CD4-positive, alpha-beta T cell treated with Interleukin-10 for 1 hour (primary cell): ENCODE results near the gene CCDC201.

Source experiments
- DNase-seq: peaks from one replicate; pipeline ENCODE4 v3.0.0-alpha.2; 2020

CCDC201 gene, protein sequence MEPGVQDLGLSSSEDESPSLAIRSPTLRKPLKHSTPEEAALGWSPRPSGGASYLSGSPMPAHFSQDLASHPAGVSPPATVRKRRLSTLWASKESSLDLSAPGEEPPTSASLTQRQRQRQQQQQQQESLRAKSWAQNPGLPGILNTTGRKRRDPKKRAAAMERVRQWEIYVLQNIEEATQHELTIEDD

GRCh38 chr7:45873035-45873354, at the start of gene CCDC201:
CCDC201 (minus strand) TSS chr7:45873082; CDS start chr7:45873007, 75 bp downstream.
- DNase-seq, result no peak

DNA sequence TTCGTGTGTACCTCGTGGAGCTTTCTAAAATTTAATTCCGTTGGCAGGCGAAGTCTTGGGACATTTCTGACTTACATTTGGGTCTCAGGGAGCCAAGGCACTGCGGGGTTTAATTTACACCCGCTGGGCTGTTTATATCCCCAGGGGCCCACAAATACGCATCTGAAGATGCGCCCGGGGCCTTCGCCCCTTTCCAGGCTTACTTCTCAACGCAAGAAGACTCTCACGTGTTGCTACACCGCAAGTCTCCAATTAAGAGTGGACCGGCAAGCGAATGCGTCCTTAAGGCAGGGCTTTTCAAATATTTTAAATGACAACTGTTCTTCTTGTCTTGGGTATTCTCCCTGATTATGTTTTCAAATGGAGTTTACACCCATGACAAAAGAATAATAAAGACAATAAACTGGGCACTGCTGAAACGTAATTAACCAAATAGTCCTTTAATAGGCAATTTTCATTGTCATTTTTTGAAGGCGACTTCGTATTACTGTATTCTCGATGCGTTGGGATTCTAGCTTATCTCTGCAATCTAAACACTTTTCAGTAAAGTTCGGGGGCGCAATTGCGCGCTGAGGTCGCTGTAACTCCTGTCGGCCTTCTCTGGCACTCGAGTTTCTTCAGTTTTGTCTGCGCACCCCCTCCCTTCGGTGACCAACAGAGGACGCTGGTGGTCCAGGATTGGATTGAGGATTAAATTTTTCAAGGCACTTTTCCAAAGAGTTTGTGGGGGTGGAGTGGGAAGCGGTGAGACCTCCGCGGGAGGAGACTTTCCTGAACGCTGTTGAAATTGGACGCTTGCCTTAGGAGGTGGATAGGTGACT, 49.0 kb upstream of the CCDC201 start:
- peak; percentile 44 for DNase-seq

DNA sequence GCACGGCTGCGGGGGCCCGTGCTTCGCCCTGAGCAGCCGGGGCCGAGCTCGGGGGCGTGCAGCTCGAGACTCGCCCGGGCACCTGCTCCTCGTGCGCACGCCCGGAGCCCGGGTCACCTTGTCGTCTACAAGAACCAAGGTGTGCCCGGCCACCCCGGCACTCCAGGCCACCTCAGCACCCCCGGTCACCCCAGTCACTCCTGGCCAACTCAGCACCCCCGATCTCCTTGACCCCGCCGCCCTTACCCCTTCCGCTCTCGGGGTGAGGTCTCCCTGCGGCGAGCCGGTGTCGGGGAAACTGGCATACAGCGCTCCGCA, 48.5 kb upstream of the CCDC201 start:
- DNase-seq, result no peak

DNA sequence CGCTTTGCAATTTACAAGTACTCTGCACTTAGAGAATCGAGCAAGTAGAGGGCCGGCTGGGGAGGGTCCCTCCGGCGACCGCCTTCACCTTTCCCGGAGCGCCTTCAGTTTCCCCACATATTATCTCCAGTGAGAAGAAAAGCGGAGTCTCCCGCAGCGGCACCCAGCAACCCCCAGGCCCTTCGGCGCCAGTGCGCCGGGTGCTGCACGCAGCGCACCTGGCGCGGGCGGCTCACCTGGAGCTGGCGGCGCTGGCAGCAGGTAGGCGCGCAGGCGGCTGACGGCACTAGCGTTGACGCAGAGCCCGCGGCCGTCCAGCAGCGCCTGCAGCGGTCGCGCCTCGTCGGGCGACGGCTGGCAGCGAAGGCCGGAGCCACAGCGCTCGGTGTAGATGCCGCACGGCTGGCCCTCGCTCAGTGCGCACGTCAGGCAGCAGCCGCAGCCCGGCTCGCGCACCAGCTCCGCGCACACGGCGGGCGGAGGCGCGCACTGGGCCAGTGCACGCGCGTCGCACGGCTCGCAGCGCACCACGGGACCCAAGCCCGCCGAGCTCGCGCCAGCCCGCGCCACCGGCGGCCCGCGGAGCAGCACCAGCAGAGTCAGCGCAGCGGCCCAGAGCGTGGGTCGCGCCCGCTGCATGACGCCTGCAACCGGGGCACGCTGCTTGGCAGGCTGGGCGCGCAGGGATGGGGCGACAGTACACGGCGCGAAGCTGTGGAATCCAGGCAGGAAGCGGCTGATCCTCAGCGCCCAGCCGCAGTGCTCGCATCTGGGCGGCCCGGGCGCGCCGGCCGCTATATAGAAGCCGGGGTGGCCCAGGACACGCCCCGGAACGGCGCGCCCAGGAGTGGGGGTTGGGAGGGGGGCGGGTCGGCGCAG, 47.9 kb upstream of the CCDC201 start, which contains the start of gene IGFBP3:
Gene IGFBP3 (minus strand): TSS at position 771 of the 879 bp plus-strand sequence. CDS start 132 bp downstream, at position 639.
- DNase-seq, result peak; percentile 51

DNA sequence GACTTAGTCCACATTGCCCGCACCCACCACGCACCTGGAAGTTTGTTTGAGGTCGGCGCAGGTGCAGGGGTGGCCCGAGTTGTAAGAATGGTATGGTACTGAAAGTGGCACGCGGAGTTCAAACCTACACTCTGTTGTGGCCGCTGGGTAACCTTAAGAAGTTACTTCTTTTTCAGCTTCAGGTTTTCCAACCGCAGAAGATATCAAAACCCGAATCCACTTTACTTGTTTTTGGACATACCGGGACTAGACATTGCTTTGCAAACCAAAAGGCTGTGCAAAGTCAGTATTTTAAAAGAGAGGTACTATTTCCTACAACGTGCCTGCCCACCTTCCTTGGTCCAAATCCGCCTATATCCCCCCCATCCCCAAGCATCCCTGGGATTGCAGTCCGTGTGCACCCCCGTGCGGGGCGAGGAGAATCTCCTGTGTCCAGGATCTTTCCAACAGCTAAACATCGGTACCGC, 47.1 kb upstream of the CCDC201 start:
- DNase-seq, result no peak

DNA sequence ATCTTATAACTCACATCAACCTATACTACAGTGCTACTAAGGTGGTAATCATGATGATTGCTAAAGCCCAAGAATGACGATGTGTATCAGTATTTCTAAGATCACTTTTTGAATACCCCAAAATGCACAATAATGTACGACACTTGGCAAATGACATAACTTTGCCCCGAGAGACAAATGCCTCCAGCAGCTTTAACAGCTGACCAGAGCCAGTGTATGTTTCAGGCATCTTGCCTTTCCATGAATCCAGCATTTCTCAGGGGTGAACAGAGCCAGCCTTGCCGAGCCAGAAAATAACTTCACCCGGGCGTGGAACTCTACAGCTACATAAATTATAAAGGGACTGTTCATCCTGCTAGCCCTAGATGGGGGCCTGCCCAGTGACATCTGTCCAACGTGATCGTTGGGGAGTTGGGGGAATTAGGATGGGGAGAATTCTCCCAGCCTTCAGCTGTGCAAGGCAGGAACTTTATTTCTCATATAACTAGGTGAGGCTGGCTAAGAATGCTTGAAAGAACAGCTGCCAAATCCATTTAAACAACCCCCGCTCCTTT, 46.4 kb upstream of the CCDC201 start:
- no peak for DNase-seq

- DNase-seq, result no peak
Observed at GRCh38 chr7:45918556-45918955, 45.7 kb upstream of the CCDC201 start.

DNA sequence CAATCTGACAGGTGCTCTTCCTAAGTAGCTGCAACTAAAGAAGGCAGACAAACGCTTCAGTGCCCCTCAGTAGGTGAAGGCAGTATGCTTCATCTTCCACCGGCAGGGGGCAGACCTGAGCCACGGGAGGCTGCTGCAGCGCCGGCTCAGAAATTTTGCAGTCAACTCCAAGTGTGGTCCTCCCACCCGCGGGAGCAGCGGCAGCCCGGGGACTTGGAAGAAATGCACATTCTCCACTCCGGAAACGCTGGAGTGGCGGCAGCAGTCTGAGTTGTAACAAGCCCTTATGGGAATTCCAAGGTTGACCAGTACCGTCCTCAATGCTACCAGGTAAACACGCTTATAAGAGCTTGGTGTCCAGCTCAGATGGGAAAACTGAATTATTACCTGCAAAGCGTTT, 44.8 kb upstream of the CCDC201 start:
- peak; percentile 71 for DNase-seq

- no peak for DNase-seq
Observed at GRCh38 chr7:45917064-45917463, 44.2 kb upstream of the CCDC201 start.

DNA sequence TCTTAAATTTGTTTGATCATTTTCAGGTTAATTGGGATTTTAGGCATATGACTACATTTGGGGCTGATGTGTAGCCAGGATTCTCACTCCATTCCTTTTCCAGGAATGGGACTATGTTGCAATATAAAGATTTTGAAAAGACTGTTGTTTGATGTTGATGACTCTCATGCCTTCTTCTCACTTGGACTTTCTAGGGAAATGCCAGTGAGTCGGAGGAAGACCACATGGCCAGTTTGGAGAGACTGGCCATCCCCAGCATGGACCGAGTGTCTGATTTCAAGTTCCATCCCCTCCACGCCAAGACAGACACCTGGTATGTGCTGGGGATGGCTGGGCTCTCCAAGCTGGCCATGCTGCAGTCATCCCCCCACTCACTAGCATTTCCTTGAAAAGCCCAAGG, 42.7 kb upstream of the CCDC201 start:
- no peak for DNase-seq

DNA sequence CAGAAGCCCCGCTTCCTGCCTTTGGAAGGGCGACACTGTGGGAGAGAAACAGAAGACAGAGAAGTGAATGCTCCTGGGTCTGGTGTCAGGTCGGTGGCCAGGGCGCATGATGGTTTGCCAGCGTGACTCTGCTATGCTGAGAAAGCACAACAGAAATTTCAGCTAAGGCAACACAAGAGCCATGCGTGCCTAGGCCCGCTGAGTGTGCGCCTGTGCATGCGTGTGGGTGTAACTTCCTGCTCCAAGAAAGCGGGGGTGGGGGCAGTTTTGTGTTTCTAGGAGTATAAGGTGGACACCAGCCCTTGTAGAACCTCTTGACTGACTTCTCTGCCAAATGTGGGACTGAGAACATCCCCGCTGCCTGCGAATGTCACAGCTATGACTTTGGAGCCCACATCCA, 42.0 kb upstream of the CCDC201 start:
- DNase-seq, result no peak

GRCh38 chr7:45912972-45913371, 40.1 kb upstream of the CCDC201 start:
- DNase-seq, result no peak

- DNase-seq, result no peak
Observed at GRCh38 chr7:45911311-45911710, 38.4 kb upstream of the CCDC201 start.

- DNase-seq, result no peak
Observed at GRCh38 chr7:45910855-45911254, 38.0 kb upstream of the CCDC201 start.

- DNase-seq, result no peak
Observed at GRCh38 chr7:45909561-45909960, 36.7 kb upstream of the CCDC201 start.

- DNase-seq, result no peak
Observed at GRCh38 chr7:45902820-45903219, 29.9 kb upstream of the CCDC201 start.

- no peak for DNase-seq
Observed at GRCh38 chr7:45901566-45901965, 28.7 kb upstream of the CCDC201 start.

DNA sequence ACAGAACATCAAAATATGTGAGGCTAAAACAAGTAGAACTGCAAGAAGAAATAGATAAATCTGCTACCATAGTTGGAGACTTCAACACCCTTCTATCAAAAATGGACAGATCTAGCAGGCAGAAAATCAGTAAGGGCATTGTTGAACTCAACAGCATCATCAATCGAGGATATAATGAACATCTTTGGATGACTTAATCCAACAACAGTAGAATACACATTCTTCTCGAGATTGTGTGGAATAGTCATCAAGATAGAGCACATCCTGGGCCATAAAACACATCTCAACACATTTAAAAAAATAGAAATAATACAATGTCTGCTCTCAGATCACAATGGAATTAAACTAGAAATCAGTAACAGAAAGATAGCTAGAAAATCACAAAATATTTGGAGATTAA, 25.3 kb upstream of the CCDC201 start:
- no peak for DNase-seq

DNA sequence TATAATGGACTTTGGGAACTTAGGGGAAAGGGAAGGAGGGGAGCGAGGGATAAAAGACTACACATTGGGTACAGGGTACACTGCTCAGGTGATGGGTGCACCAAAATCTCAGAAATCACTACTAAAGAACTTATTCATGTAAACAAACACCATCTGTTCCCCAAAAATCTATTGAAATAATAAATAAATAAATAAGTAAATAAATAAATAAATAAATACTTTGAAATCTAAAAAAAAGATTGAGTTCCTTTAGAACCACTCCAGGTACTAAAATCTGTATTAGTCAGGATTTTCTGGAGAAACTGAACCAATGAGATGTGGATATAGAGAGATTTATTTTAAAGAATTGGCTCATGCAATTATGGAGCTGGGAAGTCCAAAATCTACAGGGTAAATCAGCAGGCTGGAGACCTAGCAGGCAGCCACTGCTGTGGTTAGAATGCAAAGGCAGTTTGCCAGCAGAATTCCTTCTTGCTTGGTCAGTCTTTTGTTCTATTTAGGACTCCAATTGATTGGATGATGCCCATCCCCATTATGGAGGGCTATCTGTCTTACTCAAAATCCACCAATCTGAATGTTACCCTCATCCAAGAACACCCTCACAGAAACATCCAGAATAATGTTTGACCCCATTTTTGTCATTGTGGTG, 24.3 kb upstream of the CCDC201 start:
- DNase-seq, result no peak

DNA sequence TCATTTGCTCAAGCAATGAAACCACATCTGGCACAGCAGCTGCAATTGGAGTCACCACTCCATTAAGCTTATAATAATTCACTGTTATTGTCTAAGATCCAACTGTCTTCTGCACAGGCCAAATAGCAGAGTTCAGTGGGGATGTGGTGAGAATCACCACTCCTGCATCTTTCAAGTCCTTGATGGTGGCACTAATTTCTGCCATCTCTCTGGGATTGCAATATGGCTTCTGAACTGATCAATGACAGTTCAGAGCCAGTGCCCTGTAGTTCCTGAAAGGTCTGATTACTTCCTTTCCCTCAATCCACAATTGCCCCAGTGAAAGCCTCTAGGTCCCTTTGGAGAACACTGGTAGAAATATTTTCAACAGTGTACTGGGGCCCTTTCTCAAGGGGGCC, 21.8 kb upstream of the CCDC201 start:
- DNase-seq, result no peak

DNA sequence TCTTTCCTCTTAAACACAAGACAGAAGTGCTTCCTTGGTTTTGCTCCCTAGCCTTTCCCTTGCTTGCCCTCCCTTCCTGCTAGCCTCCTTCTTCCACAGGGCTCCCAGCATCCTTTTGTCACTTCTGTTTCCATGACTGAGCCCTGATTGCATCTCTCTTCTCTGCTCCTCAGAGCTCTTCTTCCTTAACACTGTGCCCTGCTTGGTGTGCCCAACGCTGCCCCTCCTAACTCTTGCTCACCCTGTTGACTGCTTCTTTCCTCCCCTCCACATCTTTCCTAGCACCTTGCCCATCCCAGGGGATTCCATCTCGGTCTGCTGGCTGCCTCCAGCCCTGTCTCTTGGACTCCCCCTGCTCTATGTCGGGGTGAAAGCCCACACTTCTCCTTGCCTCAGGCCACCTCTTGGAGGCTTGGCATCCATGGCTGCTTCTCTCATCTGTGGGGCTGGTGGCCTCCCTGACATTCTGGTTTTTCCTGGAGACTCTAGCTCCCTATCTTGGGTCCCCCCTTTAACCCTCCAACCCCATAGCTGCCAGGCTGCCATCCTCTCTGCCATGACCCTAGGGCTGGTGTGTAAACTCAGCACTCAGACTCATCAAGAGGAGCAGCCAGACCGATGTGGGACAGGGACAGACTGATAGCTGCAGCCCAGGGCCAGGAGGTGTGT, 21.2 kb upstream of the CCDC201 start:
- DNase-seq, result no peak

DNA sequence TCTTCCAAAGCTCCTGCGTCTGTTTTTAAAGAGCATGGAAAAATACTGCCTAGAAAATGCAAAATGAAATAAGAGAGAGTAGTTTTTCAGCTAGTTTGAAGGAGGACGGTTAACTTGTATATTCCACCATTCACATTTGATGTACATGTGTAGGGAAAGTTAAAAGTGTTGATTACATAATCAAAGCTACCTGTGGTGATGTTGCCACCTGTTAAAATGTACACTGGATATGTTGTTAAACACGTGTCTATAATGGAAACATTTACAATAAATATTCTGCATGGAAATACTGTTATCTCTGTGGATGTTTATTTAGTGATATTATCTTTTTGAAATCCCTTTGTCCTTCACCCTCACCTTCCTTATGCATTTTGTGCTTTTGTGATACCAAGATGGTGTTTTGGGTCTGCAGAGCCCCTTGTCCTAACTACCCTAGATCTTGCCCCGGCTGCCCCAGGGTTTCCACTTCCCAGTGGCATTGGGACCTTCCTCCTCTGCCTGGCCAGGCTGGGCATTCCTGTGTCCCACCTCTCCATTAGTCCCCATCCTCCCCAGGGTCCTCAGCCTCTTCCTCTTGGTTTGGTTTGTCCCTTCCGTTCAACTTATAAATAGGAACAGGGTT, 20.6 kb upstream of the CCDC201 start:
- DNase-seq, result no peak
